Fibroblast of gingiva (primary cell): ENCODE results near the gene RPUSD2.
A peak's percentile ranks its signal among the peaks of the same experiment; 100 is the strongest.
"Not testable (repeated sequence)": the region's sequence is repeated elsewhere in the genome, so short reads cannot be mapped to it uniquely, and the experiment has no call there.

Experiments
- DNase-seq: peaks from one replicate; pipeline ENCODE4 v3.0.0-alpha.2; 2011; ENCODE audit warnings: low read depth

RPUSD2 gene

GRCh38 chr15:40565333-40566238 is 3.5 kb upstream of the RPUSD2 start:
- DNase-seq = no peak

GRCh38 chr15:40567111-40567510 is 2.0 kb upstream of the RPUSD2 start:
- no peak for DNase-seq

GRCh38 chr15:40575113-40575512 is 6.0 kb downstream of the RPUSD2 start:
- no peak for DNase-seq

GRCh38 chr15:40576914-40577313 is 7.8 kb downstream of the RPUSD2 start:
- DNase-seq = not testable (repeated sequence)

GRCh38 chr15:40578892-40579291 is 9.8 kb downstream of the RPUSD2 start:
- DNase-seq = no peak

GRCh38 chr15:40581796-40582195 is 12.7 kb downstream of the RPUSD2 start:
- not testable (repeated sequence) for DNase-seq

GRCh38 chr15:40582726-40583246 is 13.7 kb downstream of the RPUSD2 start:
- peak; percentile 74 for DNase-seq

GRCh38 chr15:40584191-40584590 is 15.1 kb downstream of the RPUSD2 start:
- no peak for DNase-seq

- no peak for DNase-seq
These were observed 21.6 kb downstream of the RPUSD2 start for GRCh38 chr15:40590667-40591050.

- DNase-seq = no peak
These were observed 22.3 kb downstream of the RPUSD2 start for GRCh38 chr15:40591389-40591788.

GRCh38 chr15:40593165-40593564 is 24.1 kb downstream of the RPUSD2 start:
- no peak for DNase-seq

- peak; percentile 91 for DNase-seq
These were observed 24.7 kb downstream of the RPUSD2 start, which contains the start of gene KNL1 for GRCh38 chr15:40593588-40594428. TSS of gene KNL1 (plus strand) at chr15:40594249. CDS start at chr15:40602932, 8,683 bp downstream.

GRCh38 chr15:40594429-40594836 is 25.3 kb downstream of the RPUSD2 start:
- peak; percentile 39 for DNase-seq

GRCh38 chr15:40595219-40595618 is 26.1 kb downstream of the RPUSD2 start:
- no peak for DNase-seq

- DNase-seq = no peak
These were observed 26.7 kb downstream of the RPUSD2 start for GRCh38 chr15:40595773-40596172.

GRCh38 chr15:40597024-40597423 is 27.9 kb downstream of the RPUSD2 start:
- no peak for DNase-seq

GRCh38 chr15:40598126-40598525 is 29.0 kb downstream of the RPUSD2 start:
- no peak for DNase-seq

GRCh38 chr15:40598672-40599071 is 29.6 kb downstream of the RPUSD2 start:
- DNase-seq = no peak

- no peak for DNase-seq
These were observed 31.9 kb downstream of the RPUSD2 start for GRCh38 chr15:40600956-40601355.

GRCh38 chr15:40603935-40604334 is 34.8 kb downstream of the RPUSD2 start:
- DNase-seq = no peak

- DNase-seq = no peak
These were observed 44.0 kb downstream of the RPUSD2 start for GRCh38 chr15:40613080-40613479.

GRCh38 chr15:40618023-40618422 is 48.9 kb downstream of the RPUSD2 start:
- no peak for DNase-seq

GRCh38 chr15:40618906-40619305 is 49.8 kb downstream of the RPUSD2 start:
- no peak for DNase-seq
